ENCODE results near the gene CACNA1S.
A peak's percentile ranks its signal among the peaks of the same experiment; 100 is the strongest.

The CACNA1S gene

DNA sequence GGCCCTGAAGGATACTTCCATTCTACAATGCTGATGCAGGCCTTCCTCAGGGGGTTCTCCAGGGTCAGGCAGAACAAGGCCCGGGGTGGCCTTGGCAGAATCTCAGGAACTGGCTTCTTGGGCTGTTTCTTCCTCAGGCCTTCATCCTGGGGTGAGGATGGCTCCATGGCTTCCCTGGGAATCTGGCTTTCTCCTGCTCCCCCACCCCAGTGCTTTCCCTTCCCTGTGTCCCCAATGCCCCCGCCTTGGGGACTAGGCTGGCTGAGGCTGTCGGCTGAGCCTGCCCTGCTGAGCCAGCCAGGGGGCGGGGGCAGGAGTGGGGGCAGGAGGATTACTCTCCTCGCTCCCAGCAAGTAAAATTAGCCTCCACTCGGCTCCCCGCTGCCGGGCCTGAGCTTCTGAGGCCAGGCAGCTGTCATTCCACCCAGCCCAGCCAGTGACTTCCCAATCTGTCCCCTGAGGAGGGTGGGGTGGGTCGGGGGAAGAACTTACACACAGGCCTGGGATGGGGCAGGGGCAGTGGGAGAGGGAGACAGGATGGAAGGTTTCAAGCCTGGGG is at the start of gene CACNA1S:
TSS of gene CACNA1S (minus strand) at position 254 of the 559 bp plus-strand sequence. CDS start at position 167, 87 bp downstream.
- FAIRE-seq: no peak

DNA sequence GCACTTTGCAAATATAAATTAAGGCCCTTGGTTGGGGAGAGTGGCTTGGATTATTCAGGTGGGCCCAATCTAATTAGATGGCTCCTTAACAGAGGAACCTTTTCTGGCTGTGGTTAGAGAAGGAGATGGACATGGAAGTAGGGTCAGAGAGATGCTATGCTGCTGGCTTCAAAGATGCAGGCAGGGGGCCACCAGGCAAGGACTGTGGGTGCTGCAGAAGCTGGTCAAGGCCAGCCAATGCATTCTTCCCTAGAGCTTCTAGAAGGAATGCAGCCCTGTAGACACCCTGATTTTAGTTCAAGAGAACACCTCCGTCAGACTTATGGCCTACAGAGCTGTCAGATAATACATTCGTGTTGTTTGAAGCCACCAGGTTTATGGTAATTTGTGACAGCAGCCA is 45.7 kb upstream of the CACNA1S start:
- no peak for FAIRE-seq

DNA sequence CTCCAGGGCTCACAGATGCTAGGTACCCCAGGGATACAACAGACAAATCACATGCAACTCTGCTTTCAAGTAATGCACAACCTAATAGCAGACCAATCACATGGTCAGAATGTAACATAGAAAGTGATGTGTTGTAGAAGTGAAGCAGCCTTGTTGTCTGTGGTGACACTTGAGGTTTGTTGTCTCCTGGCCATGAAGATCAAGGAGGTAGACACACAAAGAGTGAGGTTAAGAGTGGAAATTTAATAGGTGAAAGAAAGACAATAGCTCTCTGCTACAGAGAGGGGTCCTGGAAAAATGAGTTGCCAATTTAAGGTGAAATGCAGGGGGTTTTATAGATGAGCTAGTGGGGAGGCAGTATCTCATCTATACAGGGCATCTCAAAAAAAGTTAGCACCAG is 44.6 kb upstream of the CACNA1S start:
- FAIRE-seq: no peak

DNA sequence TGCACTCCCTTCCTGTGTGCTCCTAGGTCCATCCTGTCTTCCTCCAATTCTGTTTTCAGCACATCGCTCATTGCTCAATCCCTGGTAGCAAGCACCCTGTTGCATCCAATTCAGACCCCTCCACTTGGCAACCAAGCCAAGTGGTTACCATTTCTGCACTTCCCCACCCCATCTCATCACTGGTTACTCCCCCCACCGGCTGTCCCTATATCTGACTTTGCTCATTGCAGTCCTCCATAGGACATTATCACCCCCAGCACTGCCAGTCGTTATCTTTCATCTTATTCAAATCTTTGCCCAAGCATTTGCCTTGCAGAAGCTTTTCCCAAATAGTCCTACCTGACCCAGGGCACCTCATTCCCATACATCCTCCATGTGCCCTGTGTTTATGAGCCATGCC is 44.1 kb upstream of the CACNA1S start:
- FAIRE-seq: no peak

DNA sequence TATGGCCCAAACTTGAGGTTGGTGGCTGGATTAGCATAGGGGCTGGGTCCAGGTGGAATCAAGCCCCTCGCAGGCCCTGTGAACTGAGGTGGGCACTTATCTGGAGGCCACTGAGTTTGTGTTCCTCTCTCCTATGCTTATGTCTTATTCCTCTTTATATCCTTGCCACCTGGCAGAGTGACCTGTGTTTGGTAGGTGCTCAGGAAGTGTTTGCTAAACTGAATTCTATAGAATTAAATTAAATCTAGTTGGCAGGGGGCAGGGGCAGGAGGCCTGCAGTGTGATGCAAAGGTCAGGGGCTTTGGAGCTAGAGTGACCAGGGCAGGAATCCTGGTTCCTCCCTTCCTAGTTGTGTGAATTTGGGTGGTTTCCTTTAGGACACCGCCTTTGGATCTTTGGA is 43.1 kb upstream of the CACNA1S start:
- no peak for FAIRE-seq

DNA sequence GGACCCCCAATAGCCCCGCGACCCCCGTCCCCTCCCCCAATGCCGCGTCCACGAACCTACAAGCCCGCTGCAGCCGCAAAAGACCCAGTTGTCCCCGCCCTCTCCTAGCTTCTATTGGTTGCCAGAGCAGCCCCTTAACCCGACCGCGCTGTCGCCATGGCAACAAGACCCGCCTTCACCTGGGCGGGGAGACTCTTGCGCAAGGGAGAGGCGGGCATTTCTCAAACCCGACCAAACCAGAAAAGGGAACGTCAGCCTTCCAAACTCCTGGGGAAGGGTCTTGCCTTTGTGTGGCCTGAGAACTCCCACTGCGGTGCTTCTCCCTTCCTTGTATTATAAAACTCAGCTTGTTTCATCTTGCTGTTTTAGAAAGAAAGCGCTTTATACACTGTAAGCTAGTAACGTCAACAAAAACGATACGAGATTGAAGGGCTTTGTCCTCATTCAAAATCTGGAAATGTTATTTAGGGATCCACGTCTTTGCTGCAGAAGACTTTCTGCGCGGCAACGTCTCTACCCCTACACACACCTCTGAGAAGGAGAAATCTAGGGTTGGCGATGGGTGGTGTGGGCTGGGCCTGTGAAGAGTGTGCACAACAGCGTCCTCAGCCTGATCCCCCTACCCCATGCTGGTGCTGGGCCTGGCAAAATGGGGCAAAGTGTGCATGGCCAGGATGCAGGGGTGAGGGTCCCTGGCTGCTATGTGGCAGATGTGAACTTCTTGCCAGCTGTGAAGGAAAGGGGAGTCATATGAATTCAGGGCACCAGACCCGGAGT is 42.4 kb upstream of the CACNA1S start, which contains the start of gene TMEM9:
TSS of gene TMEM9 (minus strand) at position 86 of the 777 bp plus-strand sequence. CDS start 551 bp downstream, outside the sequence.
- peak; percentile 81 for FAIRE-seq

DNA sequence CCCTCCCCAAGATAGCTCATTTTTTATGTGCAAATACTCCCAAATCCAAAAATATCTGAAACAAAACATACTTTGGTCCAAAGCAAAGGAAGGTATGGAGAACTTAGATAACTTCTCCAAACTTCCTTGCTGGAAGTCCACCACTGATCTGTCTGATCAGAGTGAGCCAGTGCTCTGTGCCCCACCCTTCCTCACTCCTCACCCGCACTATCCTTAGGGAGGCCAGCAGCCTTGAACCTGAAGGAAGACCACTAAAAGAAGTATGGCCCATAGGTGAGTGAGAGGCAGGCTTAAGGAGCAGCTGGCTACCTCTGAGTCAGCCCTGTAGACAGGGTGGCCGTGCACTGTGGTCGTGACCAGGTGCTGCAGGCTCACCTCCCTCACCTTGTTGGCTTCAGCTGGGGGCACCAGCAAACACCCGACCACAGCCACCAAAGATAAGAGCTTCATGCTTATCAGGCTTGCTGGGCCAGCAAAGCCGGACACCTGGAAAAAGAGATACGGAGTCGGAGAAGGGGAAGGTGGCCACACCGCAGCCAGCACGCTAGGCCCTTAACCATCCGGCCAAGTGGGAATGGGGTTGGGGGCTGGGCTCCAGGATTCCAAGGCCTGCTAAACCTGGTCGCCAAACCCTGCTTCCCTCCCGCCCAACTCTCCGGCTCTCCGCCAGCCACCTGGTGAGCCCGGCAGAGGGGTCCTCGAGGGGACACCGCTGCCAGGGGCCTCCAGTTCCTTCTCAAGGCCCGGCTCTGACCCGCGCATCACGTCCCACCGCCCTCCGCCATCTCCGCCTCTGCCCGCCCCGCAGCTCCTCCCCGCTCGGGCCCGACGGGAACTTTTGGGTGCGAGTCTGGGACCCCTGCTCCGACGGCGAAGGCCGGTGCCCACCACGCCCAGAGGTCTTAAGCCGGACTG is 41.5 kb upstream of the CACNA1S start:
- FAIRE-seq: no peak

DNA sequence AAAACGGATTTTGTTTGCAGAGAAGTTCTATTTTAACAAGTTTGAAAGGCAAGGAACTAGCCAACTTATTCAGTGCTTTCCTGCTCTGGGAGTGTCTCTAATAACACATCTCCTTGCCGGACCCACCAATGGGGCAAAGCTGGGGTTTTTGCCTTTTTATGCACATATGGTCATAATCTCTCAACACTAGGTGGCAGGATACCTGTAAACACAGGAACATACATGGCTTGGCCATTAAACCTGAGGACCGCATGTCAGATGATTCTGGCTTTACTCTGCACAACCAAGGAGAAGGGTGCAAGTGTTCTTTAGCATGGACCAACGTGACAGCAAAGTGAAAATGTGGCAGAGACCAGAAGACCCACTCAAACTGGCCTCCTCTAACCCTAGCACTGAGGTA is 37.2 kb upstream of the CACNA1S start:
- FAIRE-seq: no peak

DNA sequence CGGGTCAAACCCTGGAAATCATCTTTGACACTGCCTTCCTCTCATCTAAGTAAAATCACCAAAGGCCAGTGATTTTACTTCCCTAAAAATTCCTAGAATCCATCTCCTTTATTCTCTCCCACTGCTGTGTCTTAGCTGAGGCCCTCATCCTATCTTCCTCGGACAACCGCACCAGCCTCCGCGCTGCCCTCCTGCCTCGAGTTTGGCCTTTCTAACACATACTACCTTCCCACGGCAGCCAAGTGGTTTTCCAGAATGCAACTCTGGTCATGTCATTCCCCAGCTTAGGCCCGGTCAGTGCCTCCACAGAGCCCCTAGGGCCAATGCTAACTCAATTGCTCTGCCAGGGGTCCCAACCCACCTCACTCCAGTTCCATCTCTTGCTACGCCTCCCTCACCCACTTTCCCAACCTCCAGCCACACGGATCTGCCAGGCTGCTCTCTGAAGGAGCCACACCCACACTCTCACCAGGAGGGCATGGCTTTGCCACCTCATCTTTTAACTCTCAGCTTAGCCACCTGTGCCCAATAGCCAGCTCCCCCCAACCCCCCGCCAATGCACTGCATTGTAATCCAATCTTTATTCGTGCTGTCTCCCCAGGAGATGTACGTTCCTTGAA is 35.3 kb upstream of the CACNA1S start:
- no peak for FAIRE-seq

DNA sequence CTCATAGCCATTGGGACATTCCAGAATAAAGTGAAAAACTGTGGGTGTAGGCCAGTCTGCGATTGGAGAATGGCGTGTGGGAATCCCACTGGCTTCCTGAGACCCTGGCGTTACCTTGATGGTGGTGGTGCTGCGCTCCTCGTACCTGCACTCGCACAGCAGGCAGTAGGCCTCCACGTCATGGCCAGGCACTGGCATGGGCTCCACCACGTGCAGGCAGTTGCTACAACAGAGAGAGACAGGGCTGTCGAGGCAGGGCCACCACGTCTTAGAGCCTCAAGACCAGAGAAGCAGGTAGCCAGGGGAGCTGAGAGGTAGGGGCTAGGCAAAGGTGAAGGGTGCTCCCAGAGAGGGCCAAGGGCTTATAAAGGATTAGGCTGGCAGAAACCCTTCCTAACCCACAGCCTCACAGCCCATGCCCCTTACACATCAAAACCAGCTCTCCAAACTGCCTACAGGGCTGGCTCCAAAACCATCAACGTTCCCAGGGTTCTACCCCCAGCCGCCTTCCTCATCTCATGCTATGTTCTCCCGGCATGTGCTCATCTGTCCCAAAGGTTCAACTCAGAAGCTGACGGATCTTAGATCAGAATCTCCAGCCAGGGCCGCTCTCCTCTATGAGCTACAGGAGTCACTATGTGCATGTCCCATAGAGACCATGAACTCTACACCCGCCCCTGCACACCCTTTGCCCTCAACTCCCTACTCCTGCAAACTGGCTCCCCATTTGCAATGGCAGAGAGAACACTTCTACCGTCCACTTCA is 34.6 kb upstream of the CACNA1S start:
- FAIRE-seq: no peak

DNA sequence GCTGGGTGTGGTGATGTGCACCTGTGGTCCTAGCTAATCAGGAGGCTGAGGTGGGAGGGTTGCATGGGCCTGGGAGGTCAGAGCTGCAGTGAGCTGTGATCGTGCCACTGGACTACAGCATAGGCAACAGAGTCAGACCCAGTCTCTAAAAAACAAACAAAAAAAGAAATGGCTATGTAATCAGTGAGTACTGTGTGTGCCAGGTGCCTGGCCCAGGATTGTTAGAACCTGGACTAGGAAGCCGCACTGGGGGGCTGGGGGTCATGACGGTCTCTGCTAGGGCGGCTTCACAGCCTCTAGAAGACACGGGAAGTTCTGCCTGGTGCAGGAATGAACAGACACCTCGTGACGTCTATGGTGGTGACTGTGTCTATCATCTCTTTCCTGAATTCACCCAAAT is 33.6 kb upstream of the CACNA1S start:
- FAIRE-seq: no peak

DNA sequence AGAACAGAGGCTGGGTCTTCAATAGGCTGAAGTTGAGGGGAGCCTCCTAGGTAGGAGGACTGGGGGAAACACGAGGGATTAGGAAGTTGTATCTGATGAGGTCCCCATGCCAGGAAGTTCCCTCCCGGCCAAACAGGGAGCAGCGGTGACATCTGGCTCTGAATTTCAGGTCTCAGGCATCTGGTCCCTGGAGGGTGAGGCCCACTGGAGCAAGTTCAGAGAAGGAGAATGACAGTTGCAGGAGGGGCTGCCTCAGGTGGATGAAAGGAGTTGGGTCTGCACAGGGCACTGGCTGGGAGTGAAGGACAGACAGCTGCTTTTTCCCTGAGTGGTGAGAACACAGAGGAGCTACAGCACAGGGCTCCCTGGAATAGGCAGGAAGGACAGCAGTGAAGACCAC is 32.9 kb upstream of the CACNA1S start:
- no peak for FAIRE-seq

DNA sequence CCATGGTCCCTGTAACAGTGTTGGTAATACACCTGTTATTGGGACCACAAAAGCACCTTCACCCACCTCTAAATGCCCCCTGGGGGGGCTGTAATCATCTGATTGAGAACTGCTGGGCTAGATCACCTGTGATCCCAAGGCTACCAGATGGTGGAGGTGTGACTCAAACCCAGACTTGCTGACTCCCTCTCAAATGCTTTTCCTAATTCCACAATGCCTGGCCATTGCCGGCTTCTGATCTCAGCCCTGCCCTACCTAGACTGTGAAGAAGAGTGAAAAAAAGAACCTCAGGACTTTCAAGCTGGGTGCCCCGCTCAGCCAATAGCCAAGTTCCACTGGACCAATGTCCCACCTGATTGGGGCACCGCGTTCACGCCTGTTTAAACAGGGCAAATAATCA is 32.5 kb upstream of the CACNA1S start:
- FAIRE-seq: no peak

DNA sequence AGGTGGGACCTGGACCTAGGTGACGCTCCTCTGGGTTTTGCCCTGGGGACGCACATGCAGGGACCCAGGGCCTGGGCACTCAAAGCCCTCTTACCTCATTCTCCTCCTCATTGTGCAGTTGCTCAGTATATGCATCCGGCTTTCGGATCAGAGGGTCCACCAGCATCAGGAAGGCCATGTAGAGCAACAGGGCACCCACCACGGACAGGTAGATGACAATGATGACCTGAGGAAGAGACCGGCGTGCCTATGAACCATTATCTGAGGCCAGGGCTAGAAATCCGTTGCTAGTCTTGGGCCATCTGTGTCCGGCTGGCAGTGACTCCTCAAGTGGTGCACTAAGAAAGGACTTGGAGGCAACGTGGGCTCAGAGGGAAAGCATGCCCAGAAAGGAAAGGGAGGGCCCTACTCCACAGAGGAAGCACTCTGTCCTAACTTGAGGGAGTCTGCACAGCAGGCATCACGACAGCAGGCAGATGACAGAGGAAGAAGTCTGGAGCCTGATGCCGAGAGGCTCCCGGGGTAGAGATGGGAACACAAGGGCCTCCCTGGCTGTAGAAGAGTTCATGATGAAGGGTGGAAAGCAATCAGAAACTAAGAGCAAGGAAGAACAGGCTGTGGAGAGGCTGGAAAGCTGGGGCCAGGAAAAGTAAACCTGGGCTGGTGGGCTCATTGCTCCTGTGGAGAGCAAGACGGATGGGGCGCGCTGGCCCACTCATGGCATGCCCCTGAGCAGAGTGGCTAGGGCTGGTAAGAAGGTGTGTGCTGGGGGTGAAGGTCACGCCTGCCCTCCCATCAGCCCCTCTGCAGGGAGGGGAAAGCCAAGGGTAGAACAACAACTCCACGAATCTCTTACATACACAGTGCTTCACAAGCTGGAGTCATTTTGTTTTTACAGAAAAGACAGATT is 31.8 kb upstream of the CACNA1S start:
- no peak for FAIRE-seq

DNA sequence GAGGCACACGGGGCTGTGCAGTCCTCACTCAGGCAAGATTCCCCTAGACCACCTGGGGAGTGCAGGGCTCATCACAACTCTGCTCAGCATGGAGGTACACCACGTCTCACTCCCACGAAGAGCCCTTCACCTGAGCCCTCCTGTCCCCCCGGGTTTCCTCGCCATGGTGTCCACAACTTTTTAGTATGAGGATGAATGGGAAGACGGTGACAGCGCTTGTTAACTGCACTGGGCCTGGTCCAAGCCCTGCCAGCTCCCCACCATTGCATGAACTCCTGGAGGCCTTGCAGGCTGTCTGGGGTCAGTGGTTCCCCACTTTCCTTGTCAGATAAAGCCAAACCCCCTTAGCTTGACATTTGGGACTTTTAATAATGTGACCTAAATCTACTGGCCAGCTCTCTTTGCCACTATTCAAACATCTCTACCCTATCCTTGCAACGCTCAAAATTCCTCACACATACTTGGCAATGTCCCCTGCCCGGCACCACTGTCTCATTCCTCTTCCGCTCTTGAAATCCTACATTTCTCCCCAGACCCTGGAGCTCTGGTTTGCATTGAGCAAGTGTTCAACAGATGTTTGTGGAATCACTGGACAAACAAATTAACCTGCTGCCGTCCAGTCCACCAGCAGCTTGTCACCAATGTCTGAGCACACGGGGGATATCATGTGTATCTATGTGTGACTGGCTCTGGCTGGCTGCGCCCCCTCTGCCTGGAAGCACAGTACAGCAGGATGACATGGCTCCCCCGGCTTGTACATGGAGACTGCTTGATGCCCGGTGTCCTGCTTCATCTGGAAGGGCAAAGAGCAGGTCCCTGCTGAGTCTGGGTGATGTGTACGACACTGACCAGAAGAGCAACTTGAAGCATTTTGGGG is 30.9 kb upstream of the CACNA1S start:
- no peak for FAIRE-seq

DNA sequence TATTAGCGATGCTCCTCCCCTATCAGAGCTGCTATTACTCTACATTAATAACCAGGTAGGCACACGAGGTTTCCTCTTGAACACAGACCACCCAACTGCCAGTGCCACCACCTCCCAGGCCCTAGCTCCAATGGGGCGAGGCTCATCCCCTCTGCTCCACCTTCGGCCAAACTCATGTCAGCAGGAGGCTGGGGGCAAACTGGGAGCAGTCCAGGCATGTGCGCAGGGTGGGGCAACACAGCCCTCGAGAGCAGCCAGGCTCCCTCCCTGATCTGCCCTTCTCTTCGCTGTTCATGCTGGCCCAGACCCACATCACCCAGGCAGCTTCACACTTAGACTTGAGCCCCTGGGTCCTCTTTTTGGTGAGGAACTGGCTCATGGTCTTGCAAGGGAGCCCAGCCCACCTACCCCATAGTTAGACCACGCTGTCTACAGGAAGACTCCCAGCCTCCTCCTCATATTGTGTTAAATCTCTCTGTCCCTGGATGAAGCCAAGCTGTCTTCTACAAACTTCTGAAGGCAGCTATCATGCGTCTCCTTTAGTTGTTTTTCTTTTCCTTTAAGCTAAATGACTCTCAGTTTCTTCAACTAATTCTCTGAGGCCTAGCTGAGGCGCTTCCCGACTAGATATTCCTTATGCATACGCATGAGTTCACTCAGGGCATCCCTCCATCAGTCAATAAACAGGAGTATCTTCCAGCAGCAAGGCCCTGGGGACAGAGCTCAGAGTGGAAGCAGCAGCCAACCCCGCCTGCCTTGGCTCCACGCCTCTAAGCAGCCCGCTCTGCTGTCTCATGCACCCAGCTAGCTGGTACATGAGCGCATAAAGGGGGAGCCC is 30.0 kb upstream of the CACNA1S start:
- FAIRE-seq: no peak

DNA sequence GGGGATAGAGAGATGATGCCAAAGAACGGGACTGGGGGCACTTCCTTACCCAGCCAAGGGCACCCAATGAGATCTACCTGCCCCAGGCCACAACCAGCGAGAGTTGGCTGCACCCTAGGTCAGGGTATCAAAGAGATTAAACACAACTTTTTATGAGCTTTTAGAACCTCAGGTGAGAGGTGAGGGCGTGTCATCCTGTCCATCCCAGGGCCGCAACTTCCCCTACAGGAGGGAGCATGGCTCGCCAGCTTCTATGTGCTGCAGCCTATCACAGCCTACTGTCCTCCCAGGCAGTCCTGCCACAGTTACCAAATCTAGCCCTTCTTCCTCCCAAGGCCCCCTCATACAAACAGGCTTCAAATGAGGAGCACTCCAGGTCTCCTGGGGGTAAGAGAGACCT is 29.2 kb upstream of the CACNA1S start:
- no peak for FAIRE-seq

DNA sequence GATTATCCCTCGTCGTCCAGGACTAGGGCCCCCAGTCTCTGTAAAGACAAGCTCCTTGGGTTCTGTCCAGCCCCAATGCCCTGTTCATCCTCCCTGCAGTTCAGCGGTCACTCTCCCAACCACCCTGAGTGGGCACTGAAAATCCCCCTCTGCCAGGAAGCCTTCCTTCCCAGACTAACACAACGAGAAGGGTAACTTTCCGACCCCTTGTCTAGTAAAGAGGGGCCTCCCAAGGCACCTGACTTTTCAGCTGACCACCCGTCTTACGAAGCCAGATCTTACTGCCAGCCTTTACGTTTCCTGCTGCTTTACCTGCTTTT is 28.7 kb upstream of the CACNA1S start:
- FAIRE-seq: no peak

DNA sequence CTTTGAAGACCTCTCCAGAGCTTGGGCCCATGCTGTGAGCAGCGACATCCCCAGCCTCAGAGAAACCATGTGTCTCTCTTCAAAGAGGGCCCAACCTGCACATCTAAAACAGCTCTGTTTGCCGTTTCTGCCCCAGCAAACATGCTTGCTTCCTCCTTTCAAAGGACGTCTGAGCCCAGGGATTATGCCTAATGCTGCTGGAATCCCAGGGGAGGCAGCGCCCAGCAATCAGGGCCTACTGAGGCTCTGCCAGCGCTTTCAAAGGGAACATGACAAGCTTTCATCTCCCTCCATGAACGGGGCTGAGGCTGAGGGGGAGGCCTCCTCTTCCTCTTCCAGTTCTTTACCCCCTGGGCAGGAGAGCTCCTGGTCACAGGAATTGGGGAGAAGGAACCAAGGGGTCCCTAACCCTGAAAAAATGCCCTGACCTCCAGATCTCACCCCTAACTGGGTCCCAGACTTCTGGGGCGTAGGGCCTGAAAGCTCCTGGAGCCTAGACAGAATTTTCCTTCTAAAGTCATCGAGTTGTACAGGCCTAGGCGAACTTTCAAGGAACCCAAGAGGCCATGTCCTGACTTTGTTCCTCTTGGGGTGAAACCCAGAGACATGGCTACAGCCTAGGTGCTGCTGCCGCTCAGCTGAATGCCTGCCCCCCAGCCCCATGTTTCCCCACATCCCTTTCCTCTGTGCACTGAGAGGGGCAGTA is 28.2 kb upstream of the CACNA1S start:
- FAIRE-seq: no peak
